ENCODE measurements around the gene TDRD3. TPM values are rescaled to one million over a fixed set of nuclear protein-coding genes. Genes with fewer than 3 reads are reported as not detected.

Gene TDRD3
- total RNA-seq, 1 donor from 2014 or later, result 40.6 TPM

DNA sequence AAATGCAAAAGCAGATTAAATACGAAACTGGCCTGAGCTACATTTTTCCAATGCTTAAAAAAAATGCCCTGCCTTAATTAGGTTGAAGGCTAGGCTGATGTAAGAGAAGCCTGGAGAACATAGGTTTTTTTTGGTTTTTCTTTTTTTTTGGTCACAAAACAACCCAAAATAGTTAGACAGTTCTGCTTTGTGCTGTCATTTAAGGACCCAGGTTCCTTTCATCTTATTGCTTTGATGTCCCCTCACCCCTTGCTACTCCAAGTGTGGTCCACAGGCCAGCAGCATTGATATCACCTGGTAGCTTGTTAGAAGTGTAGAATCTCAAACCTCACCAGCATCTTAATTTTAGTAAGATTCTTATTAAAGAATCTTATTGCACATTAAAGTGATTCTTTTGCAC is 14.4 kb downstream of the TDRD3 start:
- Histone ChIP-seq H4K20me1 (ENCODE audit: low read depth) (no peaks in the 10 kb centered on the region), H3K4me3 (no peak overlapping the region), H3K79me2 (ENCODE audit: low read depth) (peaks cover 68% of the 10 kb centered on the region), H3K4me2 (no peak overlapping the region), H2AFZ (replicated peaks) (no peak overlapping the region), H3K9me3 (ENCODE audit: low read depth) (no peaks in the 10 kb centered on the region), H3K27ac (no peak overlapping the region), H3K36me3 (no peaks in the 10 kb centered on the region), H3K4me1 (peaks cover 4% of the 10 kb centered on the region), H3F3A (ENCODE audit: low read depth) (no peaks in the 10 kb centered on the region), H3K27me3 (no peaks in the 10 kb centered on the region), H3K9ac (no peak overlapping the region)
- Mint-ChIP-seq H3K9me3 (peaks cover 27% of the 10 kb centered on the region), H3K36me3 (peaks cover 26% of the 10 kb centered on the region), H3K4me3 (no peak overlapping the region), H3K27ac (no peak overlapping the region), H3K4me1 (peaks cover 2% of the 10 kb centered on the region), H3K27me3 (ENCODE audit: insufficient read depth, low read depth) (no peaks in the 10 kb centered on the region)
- TF ChIP-seq EZH2 (IDR thresholded peaks at IDR 0.05), result no peak
- TF ChIP-seq, protein P1, sequence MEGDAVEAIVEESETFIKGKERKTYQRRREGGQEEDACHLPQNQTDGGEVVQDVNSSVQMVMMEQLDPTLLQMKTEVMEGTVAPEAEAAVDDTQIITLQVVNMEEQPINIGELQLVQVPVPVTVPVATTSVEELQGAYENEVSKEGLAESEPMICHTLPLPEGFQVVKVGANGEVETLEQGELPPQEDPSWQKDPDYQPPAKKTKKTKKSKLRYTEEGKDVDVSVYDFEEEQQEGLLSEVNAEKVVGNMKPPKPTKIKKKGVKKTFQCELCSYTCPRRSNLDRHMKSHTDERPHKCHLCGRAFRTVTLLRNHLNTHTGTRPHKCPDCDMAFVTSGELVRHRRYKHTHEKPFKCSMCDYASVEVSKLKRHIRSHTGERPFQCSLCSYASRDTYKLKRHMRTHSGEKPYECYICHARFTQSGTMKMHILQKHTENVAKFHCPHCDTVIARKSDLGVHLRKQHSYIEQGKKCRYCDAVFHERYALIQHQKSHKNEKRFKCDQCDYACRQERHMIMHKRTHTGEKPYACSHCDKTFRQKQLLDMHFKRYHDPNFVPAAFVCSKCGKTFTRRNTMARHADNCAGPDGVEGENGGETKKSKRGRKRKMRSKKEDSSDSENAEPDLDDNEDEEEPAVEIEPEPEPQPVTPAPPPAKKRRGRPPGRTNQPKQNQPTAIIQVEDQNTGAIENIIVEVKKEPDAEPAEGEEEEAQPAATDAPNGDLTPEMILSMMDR (IDR thresholded peaks at IDR 0.05), result no peak
- no peak for DNase-seq (ENCODE audit: low spot score)

DNA sequence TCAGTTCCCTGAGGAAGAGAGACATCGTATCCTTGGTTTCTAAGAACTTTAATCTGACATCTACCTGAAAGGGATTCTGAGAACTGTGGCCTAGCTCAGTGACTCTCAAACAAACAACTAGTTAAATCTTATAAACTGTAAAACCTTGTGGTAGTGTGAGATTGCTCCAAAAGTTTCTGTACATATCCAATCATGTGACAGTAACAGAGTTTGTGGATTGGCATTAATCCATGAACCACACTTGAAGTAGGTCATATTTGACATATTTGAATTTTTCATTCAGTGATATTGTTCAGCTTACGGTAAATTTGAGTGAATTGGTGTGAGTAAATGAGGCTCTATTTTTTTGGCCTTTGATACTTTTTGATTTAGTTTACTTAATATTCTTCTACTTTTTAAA is 15.0 kb downstream of the TDRD3 start:
- H3K4me3 ChIP-seq, result no peak overlapping the region
- no peaks in the 10 kb centered on the region for H4K20me1 ChIP-seq (ENCODE audit: low read depth)
- H3K79me2 ChIP-seq (ENCODE audit: low read depth), result peaks cover 68% of the 10 kb centered on the region
- no peak overlapping the region for H3K4me2 ChIP-seq
- H3K27ac Mint-ChIP-seq, result no peak overlapping the region
- H3K27ac ChIP-seq, result no peak overlapping the region
- DNase-seq (ENCODE audit: low spot score), result no peak
- no peaks in the 10 kb centered on the region for H3F3A ChIP-seq (ENCODE audit: low read depth)
- H3K4me1 Mint-ChIP-seq, result peaks cover 2% of the 10 kb centered on the region
- peaks cover 28% of the 10 kb centered on the region for H3K36me3 Mint-ChIP-seq
- no peaks in the 10 kb centered on the region for H3K27me3 Mint-ChIP-seq (ENCODE audit: insufficient read depth, low read depth)
- H3K36me3 ChIP-seq, result no peaks in the 10 kb centered on the region
- no peak overlapping the region for H3K4me3 Mint-ChIP-seq
- TF ChIP-seq EZH2phosphoT487 (IDR thresholded peaks at IDR 0.05), result no peak
- TF ChIP-seq EZH2 (IDR thresholded peaks at IDR 0.05), result no peak
- TF ChIP-seq, protein P1 (IDR thresholded peaks at IDR 0.05), result no peak
- H3K9me3 Mint-ChIP-seq, result peaks cover 29% of the 10 kb centered on the region
- H2AFZ ChIP-seq (replicated peaks), result no peak overlapping the region
- H3K27me3 ChIP-seq, result no peaks in the 10 kb centered on the region
- peaks cover 4% of the 10 kb centered on the region for H3K4me1 ChIP-seq
- H3K9me3 ChIP-seq (ENCODE audit: low read depth), result no peaks in the 10 kb centered on the region
- H3K9ac ChIP-seq, result no peak overlapping the region

DNA sequence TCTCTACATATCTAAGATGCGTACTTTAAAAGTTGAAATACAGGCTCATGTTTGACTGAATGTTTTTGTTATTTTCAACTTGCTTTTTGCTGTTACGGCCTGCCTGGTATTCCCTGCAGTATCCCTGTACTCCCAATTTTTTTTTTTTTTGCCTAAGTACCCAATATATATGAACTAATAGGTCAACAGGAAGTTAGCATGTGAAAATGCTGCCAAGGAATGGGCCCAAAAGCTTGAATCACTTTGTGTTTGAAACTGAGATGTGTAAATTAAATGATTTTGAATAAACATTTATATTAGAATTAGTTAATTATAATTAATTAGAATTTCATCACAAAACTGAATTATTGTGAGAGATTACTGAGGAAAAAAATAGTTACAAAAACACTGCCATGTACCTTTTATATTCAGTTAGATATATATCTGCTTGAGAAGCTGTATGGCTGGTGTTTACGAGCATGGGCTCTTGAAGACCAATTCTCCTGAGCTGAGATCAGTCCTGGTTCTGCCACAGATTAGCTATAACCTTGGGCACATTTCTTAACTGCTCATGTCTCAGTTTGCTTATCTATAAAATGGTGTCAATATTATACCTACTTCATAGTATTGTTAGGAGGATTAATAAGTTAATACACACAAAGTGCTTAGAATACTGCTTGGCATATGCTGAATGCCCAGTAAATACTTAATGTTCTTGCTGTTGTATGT is 16.0 kb downstream of the TDRD3 start:
- peaks cover 4% of the 10 kb centered on the region for H3K4me1 ChIP-seq
- H3K27ac ChIP-seq, result no peak overlapping the region
- no peak for TF ChIP-seq EZH2phosphoT487 (IDR thresholded peaks at IDR 0.05)
- TF ChIP-seq, protein P1 (IDR thresholded peaks at IDR 0.05), result no peak
- no peak for TF ChIP-seq EZH2 (IDR thresholded peaks at IDR 0.05)
- Mint-ChIP-seq H3K36me3 (peaks cover 28% of the 10 kb centered on the region), H3K27me3 (ENCODE audit: insufficient read depth, low read depth) (no peaks in the 10 kb centered on the region), H3K4me1 (peaks cover 2% of the 10 kb centered on the region), H3K4me3 (no peak overlapping the region), H3K27ac (no peak overlapping the region), H3K9me3 (peaks cover 28% of the 10 kb centered on the region)
- no peak overlapping the region for H3K4me3 ChIP-seq
- no peak overlapping the region for H3K9ac ChIP-seq
- no peak overlapping the region for H2AFZ ChIP-seq (replicated peaks)
- peaks cover 63% of the 10 kb centered on the region for H3K79me2 ChIP-seq (ENCODE audit: low read depth)
- no peak overlapping the region for H3K4me2 ChIP-seq
- H3K36me3 ChIP-seq, result no peaks in the 10 kb centered on the region
- no peak for DNase-seq (ENCODE audit: low spot score)
- H3K27me3 ChIP-seq, result no peaks in the 10 kb centered on the region
- H3F3A ChIP-seq (ENCODE audit: low read depth), result no peaks in the 10 kb centered on the region
- no peaks in the 10 kb centered on the region for H3K9me3 ChIP-seq (ENCODE audit: low read depth)
- no peaks in the 10 kb centered on the region for H4K20me1 ChIP-seq (ENCODE audit: low read depth)

All from neural progenitor cell (in vitro differentiated cells).